Upper lobe of right lung (tissue), 1 donor: Measurements from ENCODE around the gene SPRR5. TPM values are rescaled to one million over a fixed set of nuclear protein-coding genes. Genes with fewer than 3 reads are reported as not detected.

ENCODE experiments used
- ATAC-seq: fragments of 200-7000 bp; cut with Tn5 transposase; one replicate; pipeline ENCODE4 v1.9.1; 2020; ENCODE audit warnings: mild to moderate bottlenecking, moderate library complexity
- DNase-seq: peaks from one replicate; pipeline ENCODE4 v3.0.0-alpha.2; 2020
- H3K27ac ChIP-seq: fragments of 200-600 bp; one replicate; pipeline ENCODE4 v1.8.0; 2022
- H3K27me3 ChIP-seq: fragments of 200-600 bp; one replicate; pipeline ENCODE4 v1.8.0; 2022; ENCODE audit warnings: mild to moderate bottlenecking
- H3K36me3 ChIP-seq: fragments of 200-600 bp; one replicate; pipeline ENCODE4 v1.8.0; 2022
- H3K4me1 ChIP-seq: fragments of 200-600 bp; one replicate; pipeline ENCODE4 v1.8.0; 2022
- H3K4me3 ChIP-seq: fragments of 200-600 bp; one replicate; pipeline ENCODE4 v1.8.0; 2022; ENCODE audit warnings: mild to moderate bottlenecking
- H3K9me3 ChIP-seq: fragments of 200-600 bp; one replicate; pipeline ENCODE4 v1.8.0; 2022
- CTCF ChIP-seq: fragments of 200-600 bp; IDR thresholded peaks from one replicate; pipeline ENCODE4 v1.8.0; 2022; ENCODE audit warnings: antibody characterized with exemption
- intact Hi-C: fragments of 100-400 bp; cut with DNase I; formaldehyde crosslinking; loops from one replicate; pipeline ENCODE4 v1.11.0; 2022
- total RNA-seq: library from RNA; stranded (reverse); fragmentation: NEBNext Ultra II Directional; extraction: Animal tissue kit (Norgen Biotek cat#: 25700); gene quantifications from one replicate; pipeline ENCODE4 v1.2.1, GENCODE V29; 2021
- donor health status: DM: no; HTN: yes; CAD: no; lungs with severe emphysema.

The SPRR5 gene
- total RNA-seq, 1 donor from 2014 or later = not detected

- TF ChIP-seq CTCF = no peak
- H3K4me1 ChIP-seq = no peaks in the 10 kb centered on the region
- ATAC-seq (no peak), DNase-seq (no peak)
- H3K27ac ChIP-seq = no peak overlapping the region
- H3K27me3 ChIP-seq = no peaks in the 10 kb centered on the region
- intact Hi-C loops = no loop called here
- no peaks in the 10 kb centered on the region for H3K36me3 ChIP-seq
- no peak overlapping the region for H3K4me3 ChIP-seq
- no peaks in the 10 kb centered on the region for H3K9me3 ChIP-seq
Measured at GRCh38 chr1:152946248-152946647, 758 bp upstream of the SPRR5 start.

GRCh38 chr1:152951711-152952110 lies 4.7 kb downstream of the SPRR5 start:
- no peaks in the 10 kb centered on the region for H3K36me3 ChIP-seq
- H3K27me3 ChIP-seq = no peaks in the 10 kb centered on the region
- no peak for TF ChIP-seq CTCF
- DNase-seq (no peak), ATAC-seq (no peak)
- H3K27ac ChIP-seq = no peak overlapping the region
- H3K9me3 ChIP-seq = no peaks in the 10 kb centered on the region
- H3K4me3 ChIP-seq = no peak overlapping the region
- intact Hi-C loops = no loop called here
- H3K4me1 ChIP-seq = no peaks in the 10 kb centered on the region

- H3K4me1 ChIP-seq = no peaks in the 10 kb centered on the region
- no peaks in the 10 kb centered on the region for H3K27me3 ChIP-seq
- H3K4me3 ChIP-seq = no peak overlapping the region
- ATAC-seq = no peak
- DNase-seq = no peak
- H3K27ac ChIP-seq = no peak overlapping the region
- intact Hi-C loops = no loop called here
- no peaks in the 10 kb centered on the region for H3K9me3 ChIP-seq
- no peaks in the 10 kb centered on the region for H3K36me3 ChIP-seq
- TF ChIP-seq CTCF = no peak
Measured at GRCh38 chr1:152953761-152954160, 6.8 kb downstream of the SPRR5 start.

- H3K4me1 ChIP-seq = no peaks in the 10 kb centered on the region
- H3K36me3 ChIP-seq = no peaks in the 10 kb centered on the region
- intact Hi-C loops = no loop called here
- no peak overlapping the region for H3K27ac ChIP-seq
- H3K4me3 ChIP-seq = no peak overlapping the region
- no peaks in the 10 kb centered on the region for H3K27me3 ChIP-seq
- no peak for DNase-seq
- H3K9me3 ChIP-seq = no peaks in the 10 kb centered on the region
- no peak for ATAC-seq
- TF ChIP-seq CTCF = no peak
Measured at GRCh38 chr1:152954436-152954835, 7.4 kb downstream of the SPRR5 start.

GRCh38 chr1:152957561-152957960 lies 10.6 kb downstream of the SPRR5 start:
- Histone ChIP-seq H3K27ac (no peak overlapping the region), H3K27me3 (no peaks in the 10 kb centered on the region), H3K4me3 (no peak overlapping the region), H3K9me3 (no peaks in the 10 kb centered on the region), H3K4me1 (no peaks in the 10 kb centered on the region), H3K36me3 (no peaks in the 10 kb centered on the region)
- intact Hi-C loops = no loop called here
- ATAC-seq (no peak), DNase-seq (no peak)
- TF ChIP-seq CTCF = no peak

- intact Hi-C loops = no loop called here
- no peak for TF ChIP-seq CTCF
- H3K4me1 ChIP-seq = no peaks in the 10 kb centered on the region
- DNase-seq (no peak), ATAC-seq (no peak)
- H3K27ac ChIP-seq = no peak overlapping the region
- no peak overlapping the region for H3K4me3 ChIP-seq
- H3K27me3 ChIP-seq = no peaks in the 10 kb centered on the region
- H3K36me3 ChIP-seq = no peaks in the 10 kb centered on the region
- H3K9me3 ChIP-seq = no peaks in the 10 kb centered on the region
Measured at GRCh38 chr1:152959273-152959672, 12.3 kb downstream of the SPRR5 start.
